Sciatic nerve (tissue), 2 donors: ENCODE results near the gene PFN3. TPM values are rescaled to one million over a fixed set of nuclear protein-coding genes. Genes with fewer than 3 reads are reported as not detected.

Source experiments
- ATAC-seq: fragments of 200-7000 bp; cut with Tn5 transposase; one replicate; pipeline ENCODE4 v1.9.1; 2020; ENCODE audit warnings: mild to moderate bottlenecking, moderate library complexity
- DNase-seq: peaks from one replicate; pipeline ENCODE4 v3.0.0-alpha.2; 2020; ENCODE audit warnings: low spot score
- intact Hi-C: fragments of 100-400 bp; cut with DNase I; formaldehyde crosslinking; loops from one replicate; pipeline ENCODE4 v1.14.2; 2022
- total RNA-seq: library from RNA; stranded (reverse); fragmentation: NEBNext Ultra II Directional; extraction: Animal tissue kit (Norgen Biotek cat#: 25700); gene quantifications from one replicate; pipeline ENCODE4 v1.2.1, GENCODE V29; 2021
- donor health status: DM: no; HTN: no; CAD: no.
- donor health status: DM: no; HTN: no; CAD: no.

Gene PFN3
- total RNA-seq, 1 donor from 2014 or later = not detected

- DNase-seq = no peak
- intact Hi-C loops = no loop called here
- peak; percentile 42 for ATAC-seq
Measured at GRCh38 chr5:177440211-177440989, 39.9 kb upstream of the PFN3 start.

- intact Hi-C loops = no loop called here
- DNase-seq = no peak
- ATAC-seq = no peak
Measured at GRCh38 chr5:177439518-177440053, 39.1 kb upstream of the PFN3 start.

- no peak for ATAC-seq
- intact Hi-C loops = no loop called here
- DNase-seq = no peak
Measured at GRCh38 chr5:177438468-177438867, 38.0 kb upstream of the PFN3 start.

GRCh38 chr5:177437623-177438022, 37.2 kb upstream of the PFN3 start:
- ATAC-seq = no peak
- intact Hi-C loops = no loop called here

GRCh38 chr5:177435847-177436536, 35.5 kb upstream of the PFN3 start:
- no peak for ATAC-seq
- intact Hi-C loops = no loop called here
- DNase-seq = no peak

More at GRCh38 chr5:177437623-177438022, 37.2 kb upstream of the PFN3 start:
- DNase-seq = no peak

GRCh38 chr5:177434942-177435738, 34.7 kb upstream of the PFN3 start:
- ATAC-seq (no peak), DNase-seq (no peak)
- intact Hi-C loops = no loop called here

- ATAC-seq (no peak), DNase-seq (no peak)
- intact Hi-C loops = no loop called here
Measured at GRCh38 chr5:177434437-177434836, 34.0 kb upstream of the PFN3 start.

GRCh38 chr5:177433658-177434217, 33.3 kb upstream of the PFN3 start:
- no peak for DNase-seq
- intact Hi-C loops = no loop called here
- ATAC-seq = no peak

GRCh38 chr5:177432839-177433657, 32.6 kb upstream of the PFN3 start:
- DNase-seq = no peak
- intact Hi-C loops = no loop called here
- no peak for ATAC-seq

GRCh38 chr5:177432143-177432838, 31.8 kb upstream of the PFN3 start:
- intact Hi-C loops = no loop called here
- DNase-seq (no peak), ATAC-seq (no peak)

GRCh38 chr5:177431317-177432142, 31.1 kb upstream of the PFN3 start:
- intact Hi-C loops = no loop called here
- ATAC-seq (no peak), DNase-seq (no peak)

GRCh38 chr5:177430972-177431316, 30.5 kb upstream of the PFN3 start:
- ATAC-seq (no peak), DNase-seq (no peak)
- intact Hi-C loops = no loop called here

- DNase-seq (no peak), ATAC-seq (no peak)
- intact Hi-C loops = no loop called here
Measured at GRCh38 chr5:177430140-177430951, 29.9 kb upstream of the PFN3 start.

GRCh38 chr5:177429248-177430040, 29.0 kb upstream of the PFN3 start:
- DNase-seq = no peak
- no peak for ATAC-seq
- intact Hi-C loops = no loop called here

- ATAC-seq = no peak
- DNase-seq = no peak
- intact Hi-C loops = no loop called here
Measured at GRCh38 chr5:177428574-177429217, 28.2 kb upstream of the PFN3 start.
